G401.6 (cell line): ENCODE measurements around the gene JMJD6.
"Not testable (repeated sequence)": the region's sequence is repeated elsewhere in the genome, so short reads cannot be mapped to it uniquely, and the experiment has no call there.

Experiments
- FAIRE-seq: peaks from 2 replicates; lab custom pipeline; 2012; peaks lifted over from hg19 to GRCh38; lab: Jason Lieb, UNC

Gene JMJD6

DNA sequence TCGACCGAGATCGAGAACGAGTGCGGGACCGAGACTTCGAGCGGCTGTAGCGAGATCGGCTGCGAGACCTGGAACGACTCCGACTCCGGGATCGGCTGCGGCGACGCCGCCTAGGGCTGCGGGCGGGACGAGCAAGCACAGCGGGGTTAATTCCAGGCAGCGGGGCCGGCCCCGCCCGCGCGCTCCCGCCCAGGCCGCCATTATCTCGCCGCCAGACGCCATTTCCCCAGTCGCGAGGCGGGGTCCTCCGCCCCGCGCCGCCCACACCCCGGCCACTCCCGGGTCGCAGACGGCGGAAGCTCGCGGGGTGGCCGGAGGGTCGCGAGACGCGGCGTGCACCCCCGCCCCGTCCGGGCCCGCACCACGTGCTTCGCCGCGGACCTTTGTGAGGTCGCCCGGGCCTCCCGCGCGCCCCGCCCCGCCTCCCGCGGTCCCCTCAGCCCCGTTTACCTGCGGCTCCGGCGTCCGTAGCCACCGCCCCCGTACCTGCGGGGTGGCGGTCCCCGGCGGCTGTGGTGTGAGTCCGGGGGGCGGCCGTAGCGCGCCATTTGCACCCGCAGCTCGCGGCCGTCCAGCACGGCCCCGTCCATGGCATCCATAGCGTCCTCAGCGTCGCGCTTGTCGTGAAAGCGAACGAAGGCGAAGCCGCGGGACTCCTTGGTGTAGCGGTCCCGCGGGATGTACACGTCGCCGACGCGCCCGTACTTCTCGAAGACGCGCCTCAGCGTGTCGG is 10.1 kb upstream of the JMJD6 start:
- FAIRE-seq, result no peak

DNA sequence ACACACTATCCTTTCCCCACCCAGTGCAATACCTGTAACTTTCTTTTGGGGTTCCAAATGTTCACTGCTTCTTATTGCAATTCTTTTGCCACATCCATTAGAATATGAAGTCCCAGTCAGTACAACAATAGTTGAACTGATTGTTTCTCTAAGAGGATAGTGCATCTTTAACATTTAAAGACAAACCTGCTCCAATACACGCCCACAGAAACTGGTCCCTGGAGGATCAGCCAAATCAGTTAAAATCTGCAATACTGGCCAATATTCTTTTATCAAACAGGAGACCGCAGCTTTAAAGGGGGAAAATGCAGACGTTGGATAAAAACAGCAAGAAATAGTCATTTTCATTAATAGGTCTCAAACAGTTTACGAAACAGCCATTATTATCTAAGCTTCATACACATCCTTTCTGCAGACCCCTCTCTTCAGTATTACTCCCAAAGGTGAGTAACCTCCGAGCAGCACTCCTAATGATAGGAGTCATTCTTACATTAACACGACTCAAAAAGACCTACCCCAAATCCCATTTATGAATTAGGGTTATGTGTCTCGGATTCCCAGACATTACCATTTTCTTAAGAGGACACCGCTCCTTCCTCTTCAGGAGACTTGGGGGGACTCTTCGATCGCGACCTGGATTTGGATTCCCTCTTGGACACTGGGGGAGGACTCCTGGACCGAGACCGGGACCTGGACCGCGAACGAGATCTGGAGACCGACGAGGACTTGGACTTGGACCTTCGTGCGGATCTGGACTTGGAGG is 9.4 kb upstream of the JMJD6 start:
- no peak for FAIRE-seq

DNA sequence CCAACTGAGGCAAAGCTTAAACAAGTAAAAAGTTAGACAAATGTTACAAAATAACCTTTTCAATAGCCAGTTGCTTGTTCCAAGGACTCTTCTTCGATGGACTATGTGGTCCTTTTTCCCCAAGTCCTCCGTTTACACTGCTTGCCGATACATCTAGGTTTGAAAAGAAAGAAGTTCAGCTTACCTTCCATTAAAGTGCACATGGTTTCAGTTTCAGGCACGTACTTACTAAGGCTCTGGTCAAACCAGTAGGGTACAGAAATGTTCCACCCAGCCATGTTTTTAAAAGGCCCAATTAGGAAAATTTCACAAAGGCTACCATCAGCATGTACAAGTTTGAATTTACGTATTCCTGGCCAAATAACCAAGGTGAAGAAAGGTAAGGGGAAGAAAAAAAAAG is 8.6 kb upstream of the JMJD6 start:
- FAIRE-seq, result no peak

- FAIRE-seq, result no peak
Observed at GRCh38 chr17:76734080-76734840, 7.9 kb upstream of the JMJD6 start.

GRCh38 chr17:76733618-76733957 is 7.2 kb upstream of the JMJD6 start:
- FAIRE-seq, result no peak

GRCh38 chr17:76732734-76733617 is 6.6 kb upstream of the JMJD6 start:
- FAIRE-seq, result no peak

DNA sequence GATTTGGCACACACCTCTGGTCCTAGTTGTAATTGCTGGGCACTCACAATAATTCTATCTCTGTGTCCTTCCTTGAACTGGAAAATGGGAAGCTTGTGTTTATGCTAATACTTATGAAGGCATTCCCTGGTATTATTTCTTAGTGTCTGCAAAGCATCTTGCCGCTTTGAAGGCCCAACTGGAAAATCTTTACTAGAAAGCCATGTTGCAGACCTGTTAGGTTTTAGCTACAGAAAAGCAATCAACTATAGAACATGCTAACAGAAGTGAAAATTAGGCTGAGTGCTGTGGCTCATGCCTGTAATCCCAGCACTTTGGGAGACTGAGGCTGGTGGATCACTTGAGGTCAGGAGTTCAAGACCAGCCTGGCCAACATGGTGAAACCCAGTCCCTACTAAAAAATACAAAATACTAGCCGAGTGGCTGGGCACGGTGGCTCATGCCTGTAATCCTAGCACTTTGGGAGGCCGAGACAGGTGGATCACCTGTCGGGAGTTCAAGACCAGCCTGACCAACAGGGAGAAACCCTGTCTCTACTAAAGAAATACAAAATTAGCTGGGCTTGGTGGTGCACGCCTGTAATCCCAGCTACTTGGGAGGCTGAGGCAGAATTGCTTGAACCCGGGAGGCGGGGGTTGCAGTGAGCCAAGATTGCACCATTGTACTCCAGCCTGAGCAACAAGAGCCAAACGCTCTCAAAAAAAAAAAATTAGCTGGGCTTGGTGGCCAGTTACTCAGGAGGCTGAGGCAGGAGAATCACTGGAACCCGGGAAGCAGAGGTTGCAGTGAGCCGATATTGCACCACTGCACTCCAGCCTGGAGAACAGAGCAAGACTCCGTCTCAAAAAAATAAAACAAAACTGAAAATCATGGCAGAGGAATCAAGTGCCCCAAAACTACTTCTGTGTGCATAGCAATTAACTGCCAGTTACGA is 5.7 kb upstream of the JMJD6 start:
- not testable (repeated sequence) for FAIRE-seq

GRCh38 chr17:76727745-76728456 is 1.5 kb upstream of the JMJD6 start:
- FAIRE-seq, result no peak

- FAIRE-seq, result no peak
Observed at GRCh38 chr17:76726776-76727718, 641 bp upstream of the JMJD6 start, which contains the start of gene METTL23. Gene METTL23, plus strand, starts transcription at chr17:76726839. Its CDS starts 2,872 bp downstream, at chr17:76729711.

DNA sequence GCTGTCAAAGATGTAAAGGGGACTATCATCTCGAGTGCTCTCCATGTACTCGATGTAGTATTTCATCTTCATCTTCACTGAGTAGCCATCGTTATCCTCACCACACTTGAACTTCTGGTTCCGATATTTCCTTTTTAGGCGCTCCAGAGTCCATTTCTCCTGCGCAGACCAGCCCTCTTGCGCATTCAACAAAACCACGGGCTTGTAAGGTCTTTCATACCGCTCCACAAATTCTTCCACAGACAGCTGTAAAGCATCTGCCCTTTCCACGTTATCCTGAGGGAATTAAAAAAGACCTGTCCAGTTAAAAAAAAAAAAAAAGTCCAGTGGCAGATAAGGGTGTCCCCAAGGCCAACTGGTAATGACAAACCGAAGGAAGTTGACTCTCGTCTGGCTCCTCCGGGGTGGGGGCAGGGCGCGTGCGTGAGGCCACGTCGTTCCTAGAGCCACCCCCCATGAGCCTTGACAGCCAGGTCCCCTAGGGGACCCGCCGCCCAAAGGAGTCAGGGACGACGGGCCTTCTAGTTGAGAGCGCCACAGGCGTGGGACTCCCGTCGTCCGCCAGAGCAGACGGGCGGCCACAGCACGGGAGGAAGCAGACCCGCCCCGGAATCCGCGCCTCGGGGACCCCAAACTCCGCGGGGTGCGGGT is 701 bp downstream of the JMJD6 start:
- no peak for FAIRE-seq

GRCh38 chr17:76723812-76724211 is 2.6 kb downstream of the JMJD6 start:
- no peak for FAIRE-seq

GRCh38 chr17:76722977-76723376 is 3.4 kb downstream of the JMJD6 start:
- not testable (repeated sequence) for FAIRE-seq

- no peak for FAIRE-seq
Observed at GRCh38 chr17:76722279-76722678, 4.1 kb downstream of the JMJD6 start.

DNA sequence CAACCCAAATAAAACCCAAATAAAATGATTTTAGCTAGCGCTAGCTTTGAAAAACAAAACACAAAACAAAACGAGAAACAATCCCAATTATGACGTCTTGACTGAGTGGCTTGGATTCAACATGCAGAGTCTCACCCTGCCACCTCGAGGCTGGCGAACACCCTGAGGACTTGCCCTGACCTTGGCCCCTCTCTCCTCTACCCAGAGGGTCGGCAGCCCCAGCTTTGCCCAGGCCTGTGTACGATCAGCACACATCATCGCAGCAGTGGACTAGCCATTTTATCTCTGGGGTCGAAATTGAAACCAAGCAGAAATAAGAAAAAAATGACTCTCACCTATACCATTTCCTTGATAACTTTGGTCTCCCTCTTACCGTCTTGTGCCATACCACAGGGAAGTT is 4.9 kb downstream of the JMJD6 start:
- FAIRE-seq, result no peak

DNA sequence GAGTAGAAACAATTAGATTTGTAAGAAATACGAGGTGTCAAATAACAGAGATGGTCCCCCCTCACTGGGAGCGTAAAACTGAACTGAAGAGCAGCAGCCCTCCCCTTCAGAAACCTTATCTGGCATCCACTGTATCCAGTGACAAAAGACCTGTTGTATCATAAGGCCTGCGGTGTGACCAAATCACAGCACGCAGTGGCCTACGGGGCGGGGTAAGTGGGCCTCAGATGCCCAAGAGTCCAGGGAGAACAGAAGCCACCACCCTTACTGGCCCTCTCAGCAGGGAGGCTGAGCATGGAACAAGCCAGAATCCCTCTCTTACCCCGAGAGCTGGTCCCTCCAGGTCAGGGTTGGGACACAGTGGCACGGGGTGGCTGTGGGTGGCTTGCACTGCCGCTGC is 5.5 kb downstream of the JMJD6 start:
- FAIRE-seq, result no peak

DNA sequence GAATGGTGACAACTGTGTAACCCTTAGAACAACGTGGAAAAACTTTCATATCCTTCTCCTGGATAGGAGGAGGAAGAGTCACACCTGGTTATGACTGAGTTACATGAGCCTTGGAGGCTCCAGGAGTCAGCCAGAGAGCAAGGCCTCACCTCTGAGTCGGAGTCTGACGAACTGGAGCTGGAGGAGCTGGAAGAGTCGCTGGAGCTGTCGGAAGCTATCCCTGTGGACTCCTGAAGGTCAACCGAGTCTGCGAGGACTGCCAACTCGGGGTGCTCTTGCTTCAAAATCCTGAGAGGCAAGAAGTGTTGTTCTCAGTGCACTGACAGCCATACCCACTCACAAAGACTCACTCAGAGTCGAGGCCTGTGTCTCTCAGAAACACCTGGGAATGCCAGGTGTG is 6.2 kb downstream of the JMJD6 start:
- FAIRE-seq, result no peak

DNA sequence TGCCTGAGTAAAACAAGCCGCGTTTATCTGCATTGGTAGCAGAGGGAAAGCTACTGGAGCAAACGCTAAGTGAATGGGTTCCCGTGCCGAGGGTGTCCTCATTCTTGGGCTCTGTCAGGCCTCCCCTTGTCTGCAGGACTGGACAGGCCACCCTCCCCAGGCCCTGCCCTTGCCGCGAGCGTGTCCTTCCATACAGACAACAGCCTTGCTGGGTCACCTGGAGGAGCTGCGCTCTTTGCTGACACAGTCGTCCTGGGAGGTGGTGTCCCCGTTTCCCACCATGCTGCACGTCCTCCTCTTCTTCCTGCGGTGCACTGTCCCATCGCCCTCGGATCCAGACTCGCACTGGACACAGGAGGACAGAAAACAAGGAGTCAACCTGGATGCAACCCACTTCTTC is 7.9 kb downstream of the JMJD6 start:
- FAIRE-seq, result no peak

GRCh38 chr17:76716839-76717215 is 9.6 kb downstream of the JMJD6 start:
- no peak for FAIRE-seq
